ENCODE results near the gene RNF144A. TPM values are rescaled to one million over a fixed set of nuclear protein-coding genes. Genes with fewer than 3 reads are reported as not detected.

RNF144A gene
- total and polyA plus RNA-seq, 2 donors (not counting 1 experiment from before 2014, with no cell fraction given) = 1.2 to 1.6 TPM

GRCh38 chr2:7041421-7041820 lies 124.2 kb downstream of the RNF144A start:
- Histone ChIP-seq H3K9ac (ENCODE audit: low read length) (no peak overlapping the region), H3K9me3 (ENCODE audit: control extremely low read depth in 1 of 3, control insufficient read depth in 2 of 3, insufficient read depth in 1 of 3, low read length in 2 of 3) (no peaks in the 10 kb centered on the region), H3K4me3 (ENCODE audit: control extremely low read depth in 1 of 5, extremely low read depth in 1 of 5, insufficient read depth in 1 of 5, low read depth in 2 of 5, low read length in 4 of 5) (no peak overlapping the region), H3K27me3 (replicated peaks in 1 of 4; ENCODE audit: control extremely low read depth in 1 of 4, control insufficient read depth in 3 of 4, insufficient read depth in 4 of 4, low read length in 3 of 4) (no peaks in the 10 kb centered on the region), H3K4me1 (ENCODE audit: control insufficient read depth in 2 of 2, insufficient read depth in 2 of 2, low read length in 2 of 2) (peaks cover 4% of the 10 kb centered on the region in 2 donors), H3K27ac (ENCODE audit: low read length in 2 of 2) (no peak overlapping the region), H3K79me2 (ENCODE audit: control insufficient read depth, insufficient read depth, low read length) (no peaks in the 10 kb centered on the region), H3K36me3 (replicated peaks in 1 of 2; ENCODE audit: control extremely low read depth in 1 of 2, control insufficient read depth in 1 of 2, extremely low read depth in 1 of 2, insufficient read depth in 2 of 2, low read length in 1 of 2) (no peaks in the 10 kb centered on the region), H3K4me2 (replicated peaks; ENCODE audit: low read depth, low read length, poor library complexity, severe bottlenecking) (no peak overlapping the region), H4K20me1 (ENCODE audit: control insufficient read depth, insufficient read depth, low read length, poor library complexity, severe bottlenecking) (no peaks in the 10 kb centered on the region), H2AFZ (ENCODE audit: insufficient read depth, low read depth, low read length, poor library complexity, severe bottlenecking) (no peak overlapping the region)
- H3K27ac Mint-ChIP-seq = no peak overlapping the region
- ChIA-PET CTCF (interaction anchor here (0.6 to 1.9 kb wide), 3 partner anchors 13 to 143 kb away, joined by 3 to 5 read pairs (median 4); no protein-coding TSS in a partner anchor), POLR2A (no interaction called here)
- 88% methylated on average over 5 of the region's 7 CpGs for WGBS (ENCODE audit: insufficient coverage)
- ATAC-seq (ENCODE audit: low read depth) (no peak), DNase-seq (no peak)
- H3K4me3 Mint-ChIP-seq = no peak overlapping the region
- H3K9me3 Mint-ChIP-seq (ENCODE audit: insufficient read depth) = no peaks in the 10 kb centered on the region
- TF ChIP-seq CTCF (IDR thresholded peaks at IDR 0.05) (no peak), EZH2 (IDR thresholded peaks at IDR 0.05; ENCODE audit: borderline replicate concordance, insufficient read depth, low read depth, low read length, poor library complexity, severe bottlenecking) (no peak)
- intact Hi-C loops (cut with micrococcal nuclease) = no loop called here
- peaks cover 16% of the 10 kb centered on the region for H3K27me3 Mint-ChIP-seq
- H3K4me1 Mint-ChIP-seq = peaks cover 7% of the 10 kb centered on the region

DNA sequence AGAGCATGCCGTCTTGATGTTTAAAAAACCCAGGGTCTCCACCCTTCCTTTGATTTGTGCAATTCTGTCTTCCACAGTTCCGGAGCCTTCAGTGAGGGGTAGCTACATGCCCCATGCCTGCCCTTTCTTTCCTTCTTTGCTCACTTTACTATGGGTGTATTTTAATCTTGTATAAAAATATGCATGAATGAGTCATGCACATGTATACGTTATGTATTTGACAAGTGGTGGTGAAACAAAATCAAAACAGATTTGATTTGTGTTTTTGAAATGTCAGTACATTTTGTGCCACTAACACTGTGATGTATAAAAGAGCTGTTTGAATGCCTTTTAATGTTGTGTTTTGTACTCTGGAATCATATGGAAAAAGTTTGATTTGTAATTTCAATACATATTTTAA lies 126.5 kb downstream of the RNF144A start:
- WGBS (ENCODE audit: insufficient coverage) = 92% methylated on average over 2 of the region's 3 CpGs
- H3K27ac Mint-ChIP-seq = no peak overlapping the region

More for the DNA sequence above, 126.5 kb downstream of the RNF144A start:
- Histone ChIP-seq H3K79me2 (ENCODE audit: control insufficient read depth, insufficient read depth, low read length) (no peaks in the 10 kb centered on the region), H3K4me1 (ENCODE audit: control insufficient read depth in 2 of 2, insufficient read depth in 2 of 2, low read length in 2 of 2) (peaks cover 4 to 6% of the 10 kb centered on the region in 2 donors), H3K4me3 (ENCODE audit: control extremely low read depth in 1 of 5, extremely low read depth in 1 of 5, insufficient read depth in 1 of 5, low read depth in 2 of 5, low read length in 4 of 5) (no peak overlapping the region), H2AFZ (ENCODE audit: insufficient read depth, low read depth, low read length, poor library complexity, severe bottlenecking) (no peak overlapping the region), H3K27me3 (replicated peaks in 1 of 4; ENCODE audit: control extremely low read depth in 1 of 4, control insufficient read depth in 3 of 4, insufficient read depth in 4 of 4, low read length in 3 of 4) (peaks cover 0 to 13% (median 5%) of the 10 kb centered on the region in 4 experiments), H4K20me1 (ENCODE audit: control insufficient read depth, insufficient read depth, low read length, poor library complexity, severe bottlenecking) (no peaks in the 10 kb centered on the region), H3K9me3 (ENCODE audit: control extremely low read depth in 1 of 3, control insufficient read depth in 2 of 3, insufficient read depth in 1 of 3, low read length in 2 of 3) (no peaks in the 10 kb centered on the region), H3K4me2 (replicated peaks; ENCODE audit: low read depth, low read length, poor library complexity, severe bottlenecking) (no peak overlapping the region), H3K9ac (ENCODE audit: low read length) (no peak overlapping the region), H3K27ac (ENCODE audit: low read length in 2 of 2) (no peak overlapping the region), H3K36me3 (replicated peaks in 1 of 2; ENCODE audit: control extremely low read depth in 1 of 2, control insufficient read depth in 1 of 2, extremely low read depth in 1 of 2, insufficient read depth in 2 of 2, low read length in 1 of 2) (no peaks in the 10 kb centered on the region)
- no peak overlapping the region for H3K4me3 Mint-ChIP-seq
- H3K27me3 Mint-ChIP-seq = peaks cover 32% of the 10 kb centered on the region
- peaks cover 7% of the 10 kb centered on the region for H3K4me1 Mint-ChIP-seq
- CTCF ChIA-PET = interaction anchor here (0.6 to 3.2 kb wide), 22 partner anchors 8 to 177 kb away, joined by 3 to 33 read pairs (median 5); partner anchors contain the start of gene CMPK2
- POLR2A ChIA-PET = no interaction called here
- ATAC-seq (ENCODE audit: low read depth) = no peak
- H3K9me3 Mint-ChIP-seq (ENCODE audit: insufficient read depth) = no peaks in the 10 kb centered on the region
- intact Hi-C loops (cut with micrococcal nuclease) = loop anchor here (1.0 kb wide), 1 partner anchor 146 kb away; no protein-coding TSS in a partner anchor
- TF ChIP-seq EZH2 (IDR thresholded peaks at IDR 0.05; ENCODE audit: borderline replicate concordance, insufficient read depth, low read depth, low read length, poor library complexity, severe bottlenecking) (no peak), CTCF (IDR thresholded peaks at IDR 0.05) (no peak)
- no peak for DNase-seq
